ENCODE measurements around the gene PLXNA4.
A peak's percentile ranks its signal among the peaks of the same experiment; 100 is the strongest.

The PLXNA4 gene

GRCh38 chr7:132592231-132592920 lies 16.1 kb upstream of the PLXNA4 start:
- no peak for DNase-seq (ENCODE audit: low spot score)

- no peak for DNase-seq (ENCODE audit: low spot score)
These were observed 13.9 kb upstream of the PLXNA4 start for GRCh38 chr7:132590162-132590561.

- no peak for DNase-seq (ENCODE audit: low spot score)
These were observed 12.3 kb upstream of the PLXNA4 start for GRCh38 chr7:132588596-132588995.

DNA sequence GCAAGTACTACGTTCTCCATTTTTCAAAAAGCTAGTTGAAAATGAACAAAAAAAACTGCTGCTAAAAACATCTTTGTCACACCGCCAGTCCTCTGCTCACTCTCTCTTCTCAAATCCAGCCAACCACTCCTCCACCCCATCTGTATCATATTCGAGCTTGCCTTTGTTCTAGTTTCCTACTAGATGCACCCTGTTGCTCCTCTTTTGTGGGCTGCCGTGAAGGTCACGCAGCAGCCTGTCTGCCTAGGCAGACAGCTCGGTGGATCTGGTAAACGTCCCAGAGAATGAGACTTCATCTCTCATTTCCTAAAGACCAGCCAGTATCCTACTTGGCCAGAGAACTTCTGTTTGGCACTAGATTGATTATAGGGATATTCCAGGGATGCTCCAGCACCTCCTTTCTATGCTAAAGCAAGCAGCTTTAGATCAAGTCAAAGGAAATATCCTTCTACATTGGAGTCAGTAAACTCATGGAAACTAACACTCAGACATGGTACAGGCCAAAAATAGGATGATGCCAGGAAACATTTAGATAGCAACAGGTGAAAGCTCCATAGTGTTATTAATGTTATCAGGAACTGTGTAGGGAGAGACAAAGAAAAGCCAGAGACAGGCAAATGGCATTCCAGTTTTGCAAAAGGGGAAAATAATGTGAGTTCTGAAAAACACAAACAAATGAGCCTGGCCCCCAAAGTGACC lies 8.7 kb upstream of the PLXNA4 start:
- no peak for DNase-seq (ENCODE audit: low spot score)

DNA sequence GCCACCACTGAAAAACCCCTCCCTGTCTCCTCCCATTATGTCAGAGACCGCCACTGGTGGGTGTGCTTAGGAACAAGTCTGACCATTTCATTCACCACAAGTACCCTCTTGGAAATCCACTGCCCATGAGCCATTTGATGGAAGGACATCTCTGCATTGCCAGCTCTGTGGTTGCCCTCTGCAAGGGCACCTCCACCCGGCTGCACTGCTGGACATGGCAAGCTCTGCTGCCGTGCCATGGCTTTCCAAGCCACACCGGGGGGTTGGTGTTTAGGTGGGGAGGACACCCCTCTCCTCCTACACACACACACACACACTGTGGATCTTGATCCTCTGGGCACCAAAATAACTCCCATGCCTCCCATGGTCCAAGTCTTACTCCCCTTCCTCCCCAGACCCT lies 5.2 kb upstream of the PLXNA4 start:
- DNase-seq (ENCODE audit: low spot score), result no peak

DNA sequence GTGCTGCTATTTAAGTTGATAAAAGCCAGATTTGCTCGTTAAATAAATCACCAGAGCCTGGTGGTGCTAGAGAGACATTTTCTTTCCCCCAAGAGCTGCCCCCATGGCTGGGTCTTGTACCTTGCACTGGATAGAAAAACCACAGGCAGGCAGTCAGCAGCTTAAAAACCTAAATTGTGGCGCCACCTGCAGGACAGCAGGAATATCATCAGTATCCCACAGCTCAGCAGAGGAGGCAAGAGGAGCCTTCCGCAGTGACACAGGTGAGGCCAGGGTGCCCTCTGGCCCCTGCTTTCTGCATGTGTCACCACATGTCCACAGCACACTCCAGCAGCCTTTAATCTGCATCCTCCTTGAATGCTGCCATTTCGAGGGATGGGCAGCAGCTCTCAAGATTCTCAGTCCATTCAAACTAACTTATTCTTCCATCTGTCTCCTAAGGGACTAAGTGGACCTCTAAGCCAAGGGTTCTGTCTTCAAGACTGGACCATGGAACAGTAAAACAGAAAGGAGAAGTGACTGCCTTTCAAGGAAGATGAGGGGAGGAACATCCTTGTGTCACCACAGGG lies 4.5 kb upstream of the PLXNA4 start:
- peak; percentile 76 for DNase-seq (ENCODE audit: low spot score)

DNA sequence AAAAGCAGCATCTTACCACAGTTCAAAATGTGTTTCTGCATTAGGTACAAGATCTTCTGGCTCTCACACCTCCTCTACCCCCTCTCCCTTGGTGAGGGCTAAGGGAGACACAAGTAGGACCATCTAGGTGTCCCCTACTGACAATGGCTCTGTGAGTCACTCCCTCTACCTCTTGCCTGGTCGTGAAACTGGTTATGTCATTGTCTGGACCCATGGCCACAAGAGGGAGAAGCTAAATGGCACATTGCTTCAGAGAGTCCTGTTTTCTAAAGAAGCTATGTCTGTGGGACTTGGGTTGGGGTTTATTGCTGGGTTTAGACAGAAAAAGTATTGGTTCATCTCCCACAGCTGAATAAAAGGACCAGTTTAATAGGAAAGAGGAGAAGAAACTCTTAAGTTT lies 4.0 kb upstream of the PLXNA4 start:
- DNase-seq (ENCODE audit: low spot score), result no peak

DNA sequence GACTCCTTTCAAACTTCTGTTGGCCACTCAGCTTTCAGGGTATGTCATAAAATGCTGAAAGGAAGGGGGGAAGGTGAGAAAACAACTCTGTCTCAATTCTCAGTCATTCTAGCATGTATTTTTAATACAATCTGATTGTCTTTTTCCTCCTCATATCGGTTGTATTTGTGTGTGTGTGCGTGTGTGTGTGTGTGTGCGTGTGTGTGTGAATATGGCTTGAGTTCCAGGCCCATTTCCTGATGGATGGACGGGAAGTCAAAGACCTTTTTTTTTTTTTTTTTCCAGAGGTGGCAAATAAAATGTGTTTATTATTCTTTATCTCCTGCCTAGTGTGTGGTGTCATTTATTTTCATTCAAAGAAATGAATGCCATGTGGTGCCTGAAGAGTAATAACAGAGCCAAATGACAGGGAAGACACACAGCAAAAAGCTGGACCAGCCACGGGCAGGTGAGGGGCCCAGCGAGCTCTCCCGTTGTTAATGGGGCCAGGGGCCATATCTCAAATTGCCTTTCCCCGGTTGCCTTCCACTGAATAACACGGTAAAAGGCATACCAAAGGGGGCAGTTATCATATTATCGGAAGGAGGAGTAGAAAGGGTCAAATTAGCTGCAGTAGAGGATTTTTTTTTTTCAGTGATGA lies 3.1 kb upstream of the PLXNA4 start:
- no peak for DNase-seq (ENCODE audit: low spot score)

GRCh38 chr7:132578826-132579225 lies 2.6 kb upstream of the PLXNA4 start:
- DNase-seq (ENCODE audit: low spot score), result no peak

DNA sequence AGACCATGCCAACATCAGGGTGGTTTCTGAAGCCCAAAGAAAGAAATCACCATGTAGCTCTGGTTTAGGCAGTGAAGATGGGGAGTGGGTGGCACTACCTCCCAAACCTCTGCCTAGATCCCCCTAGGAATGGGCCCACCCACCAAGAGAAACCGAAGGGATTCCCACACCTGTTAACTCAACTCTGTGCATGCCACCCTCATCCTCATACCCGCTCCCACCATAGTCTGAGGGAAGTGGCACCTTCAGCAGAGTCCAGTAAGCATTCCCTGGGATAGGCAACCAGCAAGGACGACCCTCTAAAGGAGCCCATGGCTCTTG lies 1.7 kb upstream of the PLXNA4 start:
- no peak for DNase-seq (ENCODE audit: low spot score)

DNA sequence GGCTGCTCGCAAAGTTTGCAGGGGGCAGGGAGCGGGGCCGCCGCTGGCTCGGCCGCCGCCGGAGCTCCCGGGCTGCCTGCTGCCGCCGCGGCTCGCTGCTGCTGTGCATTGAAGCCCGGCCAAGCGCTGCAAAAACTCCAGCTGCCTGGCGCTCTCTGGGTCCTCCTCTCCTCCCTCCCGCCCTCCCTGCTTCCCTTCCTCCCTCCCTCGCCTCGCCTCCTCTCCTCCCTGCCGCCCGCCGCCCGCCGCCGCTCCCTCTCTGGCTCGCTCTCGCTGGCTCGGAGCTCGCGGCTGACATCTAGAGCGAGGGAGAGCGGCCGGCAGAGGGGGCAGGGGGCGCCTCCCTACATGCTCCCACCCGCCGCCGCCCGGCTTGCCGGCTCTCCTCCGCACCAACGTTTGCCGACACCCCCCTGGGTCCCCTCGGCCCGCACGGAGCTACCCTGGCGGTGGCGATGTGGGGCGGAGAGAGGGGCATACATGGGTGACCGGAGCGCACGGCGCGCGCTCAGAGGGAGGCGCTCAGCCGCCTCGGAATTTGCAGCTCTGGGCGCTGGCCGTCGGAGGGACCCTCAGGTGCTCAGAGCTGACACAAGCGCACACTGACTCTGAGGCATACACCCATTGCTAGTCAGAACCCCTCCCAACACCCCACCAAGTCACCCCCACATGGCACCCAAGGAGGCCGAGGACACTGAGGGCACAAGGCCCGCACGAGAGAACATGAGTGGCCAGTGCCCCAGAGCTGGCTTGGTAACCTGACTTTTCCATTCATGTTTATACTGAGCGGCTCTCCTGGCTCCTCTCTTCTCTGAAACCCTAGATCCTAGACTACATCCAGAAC lies 1.2 kb upstream of the PLXNA4 start:
- DNase-seq (ENCODE audit: low spot score), result peak; percentile 63

- DNase-seq (ENCODE audit: low spot score), result no peak
These were observed 433 bp upstream of the PLXNA4 start for GRCh38 chr7:132576721-132577085.

DNA sequence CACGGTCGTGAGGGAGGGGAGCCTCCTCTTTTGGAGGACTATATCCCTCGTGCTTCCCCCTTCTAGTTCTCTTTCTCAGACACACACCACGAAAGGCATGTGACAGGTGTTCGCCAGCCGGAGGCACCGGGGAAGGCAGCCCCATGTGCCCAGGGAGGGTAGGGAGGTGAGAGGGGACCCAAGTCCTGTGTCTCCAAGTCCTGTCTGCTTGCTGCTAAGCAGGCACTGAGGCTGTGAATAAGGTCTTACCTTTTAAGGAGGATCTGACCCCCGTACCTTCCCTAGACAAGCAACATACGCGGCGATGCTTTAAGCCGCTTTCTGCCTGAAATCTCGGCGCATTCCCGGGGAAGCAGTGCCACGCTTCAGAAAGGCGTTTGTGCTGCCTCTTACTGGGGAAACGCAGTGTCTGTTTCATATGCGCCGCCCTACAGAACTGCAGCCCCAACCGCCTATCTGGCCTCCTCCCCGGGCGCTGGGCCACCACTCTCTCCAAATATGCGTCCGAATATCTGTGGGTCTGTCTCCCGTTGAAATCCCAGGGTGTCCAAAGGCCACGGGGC lies 770 bp downstream of the PLXNA4 start:
- no peak for DNase-seq (ENCODE audit: low spot score)

DNA sequence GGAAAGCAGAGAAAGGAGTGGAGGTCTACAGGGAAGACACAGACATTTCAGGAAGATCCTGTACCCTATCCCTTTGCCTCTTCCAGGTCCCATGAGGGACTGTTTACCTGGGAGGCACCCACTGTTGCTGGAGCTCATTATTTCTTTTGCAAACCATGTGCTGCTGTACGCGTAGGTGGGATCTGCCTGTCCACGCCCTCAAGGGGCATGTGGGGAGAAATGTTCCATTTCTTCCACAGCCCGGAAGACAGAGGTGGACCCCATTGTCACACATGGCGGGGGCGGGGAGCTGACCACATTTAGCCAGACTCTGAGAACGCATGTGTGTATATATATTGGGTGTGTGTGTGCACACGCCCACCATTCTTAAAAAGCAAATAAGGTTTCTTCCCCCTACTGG lies 2.0 kb downstream of the PLXNA4 start:
- DNase-seq (ENCODE audit: low spot score), result no peak

GRCh38 chr7:132573251-132573955 lies 2.9 kb downstream of the PLXNA4 start:
- DNase-seq (ENCODE audit: low spot score), result no peak

- DNase-seq (ENCODE audit: low spot score), result no peak
These were observed 3.7 kb downstream of the PLXNA4 start for GRCh38 chr7:132572526-132572925.

DNA sequence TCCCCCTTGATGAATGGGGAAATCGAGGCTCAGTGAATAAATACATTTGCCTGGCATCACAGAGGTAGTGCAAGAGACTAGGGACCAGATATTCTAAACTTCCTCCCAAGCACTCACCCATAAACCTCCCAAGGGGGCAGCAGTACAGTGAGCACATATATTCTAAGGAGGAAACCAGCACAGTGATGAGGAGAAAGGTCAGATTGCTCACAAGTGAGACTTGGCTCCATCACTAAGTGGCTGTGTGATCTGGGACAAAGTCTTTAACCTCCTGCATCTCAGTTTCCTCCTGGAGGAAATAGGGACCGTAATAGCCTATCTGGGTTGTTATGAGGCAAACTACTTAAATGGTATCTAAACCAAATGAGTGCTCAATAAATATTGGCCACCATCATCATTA lies 4.3 kb downstream of the PLXNA4 start:
- no peak for DNase-seq (ENCODE audit: low spot score)

GRCh38 chr7:132569884-132570614 lies 6.2 kb downstream of the PLXNA4 start:
- no peak for DNase-seq (ENCODE audit: low spot score)

DNA sequence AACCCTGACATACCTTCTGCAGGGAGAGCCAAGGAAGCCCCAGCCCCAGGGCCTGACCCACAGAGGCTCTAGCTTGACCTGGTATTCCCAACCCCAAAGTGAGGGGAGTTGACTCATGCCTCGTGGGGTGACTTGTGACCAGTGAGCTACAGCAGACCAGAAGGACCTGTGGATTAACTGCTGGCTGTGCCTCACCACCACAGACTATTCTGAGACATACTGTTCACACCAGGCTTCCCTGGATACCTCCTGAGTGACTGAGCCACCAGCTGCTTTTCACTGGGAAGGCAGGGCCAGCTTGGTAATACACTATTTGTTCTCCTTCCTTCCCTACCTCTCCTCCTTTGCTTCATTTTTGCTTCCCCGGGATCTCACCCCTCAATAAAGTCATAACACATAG lies 7.3 kb downstream of the PLXNA4 start:
- DNase-seq (ENCODE audit: low spot score), result no peak

GRCh38 chr7:132565885-132566284 lies 10.4 kb downstream of the PLXNA4 start:
- DNase-seq (ENCODE audit: low spot score), result no peak

- DNase-seq (ENCODE audit: low spot score), result no peak
These were observed 10.8 kb downstream of the PLXNA4 start for GRCh38 chr7:132565441-132565840.
